Measurements from ENCODE around the gene TSPAN18.

- TF ChIP-seq CTCF (IDR thresholded peaks at IDR 0.05; ENCODE audit: insufficient read depth, low read depth, low read length) = no peak
- no peak for TF ChIP-seq EZH2 (IDR thresholded peaks at IDR 0.05; ENCODE audit: insufficient read depth, low read length)
Measured at GRCh38 chr11:44950031-44950624, 223.4 kb downstream of the TSPAN18 start.
